Endothelial cell (in vitro differentiated cells): ENCODE measurements around the gene TLR1. TPM values are rescaled to one million over a fixed set of nuclear protein-coding genes. Genes with fewer than 3 reads are reported as not detected.

Experiments
- DNase-seq: peaks from one replicate; pipeline ENCODE4 v3.0.0; 2021; ENCODE audit warnings: low spot score
- H3K27ac Mint-ChIP-seq: one replicate; pipeline ENCODE4 v1.8.0; 2021; ENCODE audit warnings: mixed read lengths, inconsistent platforms; ENCODE audit not compliant: unreplicated experiment
- H3K27me3 Mint-ChIP-seq: one replicate; pipeline ENCODE4 v1.8.0; 2021; ENCODE audit warnings: mild to moderate bottlenecking, moderate library complexity, mixed read lengths, inconsistent platforms; ENCODE audit not compliant: unreplicated experiment
- H3K36me3 Mint-ChIP-seq: one replicate; pipeline ENCODE4 v1.8.0; 2021; ENCODE audit warnings: mild to moderate bottlenecking, low read depth, mixed read lengths, inconsistent platforms; ENCODE audit not compliant: unreplicated experiment
- H3K4me1 Mint-ChIP-seq: one replicate; pipeline ENCODE4 v1.8.0; 2021; ENCODE audit warnings: mild to moderate bottlenecking, mixed read lengths, inconsistent platforms; ENCODE audit not compliant: unreplicated experiment
- H3K4me3 Mint-ChIP-seq: one replicate; pipeline ENCODE4 v1.8.0; 2021; ENCODE audit warnings: mild to moderate bottlenecking, mixed read lengths, inconsistent platforms; ENCODE audit not compliant: unreplicated experiment
- H3K9me3 Mint-ChIP-seq: one replicate; pipeline ENCODE4 v1.8.0; 2021; ENCODE audit warnings: mixed read lengths, inconsistent platforms; ENCODE audit not compliant: unreplicated experiment
- total RNA-seq: library from RNA; stranded (reverse); fragmentation: NEBNext Ultra II Directional; extraction: Animal tissue kit (Norgen Biotek cat#: 25700); gene quantifications from one replicate; pipeline ENCODE4 v1.2.1, GENCODE V29; 2021; ENCODE audit not compliant: unreplicated experiment
- TF ChIP-seq, protein P1 (sequence below): fragments of 200-600 bp; sonication (generic); IDR thresholded peaks from one replicate; pipeline ENCODE4 v1.5.0; 2021; ENCODE audit warnings: antibody characterized with exemption; ENCODE audit not compliant: unreplicated experiment

TLR1 gene
- total RNA-seq, 1 donor from 2014 or later, result 0.23 TPM

- H3K4me1 Mint-ChIP-seq, result no peaks in the 10 kb centered on the region
- H3K27me3 Mint-ChIP-seq, result no peaks in the 10 kb centered on the region
- no peak overlapping the region for H3K27ac Mint-ChIP-seq
- no peak overlapping the region for H3K4me3 Mint-ChIP-seq
- TF ChIP-seq, protein P1, sequence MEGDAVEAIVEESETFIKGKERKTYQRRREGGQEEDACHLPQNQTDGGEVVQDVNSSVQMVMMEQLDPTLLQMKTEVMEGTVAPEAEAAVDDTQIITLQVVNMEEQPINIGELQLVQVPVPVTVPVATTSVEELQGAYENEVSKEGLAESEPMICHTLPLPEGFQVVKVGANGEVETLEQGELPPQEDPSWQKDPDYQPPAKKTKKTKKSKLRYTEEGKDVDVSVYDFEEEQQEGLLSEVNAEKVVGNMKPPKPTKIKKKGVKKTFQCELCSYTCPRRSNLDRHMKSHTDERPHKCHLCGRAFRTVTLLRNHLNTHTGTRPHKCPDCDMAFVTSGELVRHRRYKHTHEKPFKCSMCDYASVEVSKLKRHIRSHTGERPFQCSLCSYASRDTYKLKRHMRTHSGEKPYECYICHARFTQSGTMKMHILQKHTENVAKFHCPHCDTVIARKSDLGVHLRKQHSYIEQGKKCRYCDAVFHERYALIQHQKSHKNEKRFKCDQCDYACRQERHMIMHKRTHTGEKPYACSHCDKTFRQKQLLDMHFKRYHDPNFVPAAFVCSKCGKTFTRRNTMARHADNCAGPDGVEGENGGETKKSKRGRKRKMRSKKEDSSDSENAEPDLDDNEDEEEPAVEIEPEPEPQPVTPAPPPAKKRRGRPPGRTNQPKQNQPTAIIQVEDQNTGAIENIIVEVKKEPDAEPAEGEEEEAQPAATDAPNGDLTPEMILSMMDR, result no peak
- H3K36me3 Mint-ChIP-seq, result peaks cover 10% of the 10 kb centered on the region
- no peak for DNase-seq
- peaks cover 12% of the 10 kb centered on the region for H3K9me3 Mint-ChIP-seq
Observed at GRCh38 chr4:38805530-38806145, 1.0 kb upstream of the TLR1 start.

GRCh38 chr4:38803833-38804653 is 548 bp downstream of the TLR1 start:
- no peak for DNase-seq
- no peak overlapping the region for H3K4me3 Mint-ChIP-seq
- TF ChIP-seq, protein P1, result no peak
- no peaks in the 10 kb centered on the region for H3K4me1 Mint-ChIP-seq
- peaks cover 12% of the 10 kb centered on the region for H3K9me3 Mint-ChIP-seq
- H3K36me3 Mint-ChIP-seq, result peaks cover 10% of the 10 kb centered on the region
- H3K27ac Mint-ChIP-seq, result no peak overlapping the region
- no peaks in the 10 kb centered on the region for H3K27me3 Mint-ChIP-seq

GRCh38 chr4:38802561-38803355 is 1.8 kb downstream of the TLR1 start:
- H3K4me3 Mint-ChIP-seq, result no peak overlapping the region
- H3K27me3 Mint-ChIP-seq, result no peaks in the 10 kb centered on the region
- DNase-seq, result no peak
- no peak overlapping the region for H3K27ac Mint-ChIP-seq
- H3K36me3 Mint-ChIP-seq, result peaks cover 10% of the 10 kb centered on the region
- no peaks in the 10 kb centered on the region for H3K4me1 Mint-ChIP-seq
- TF ChIP-seq, protein P1, result no peak
- peaks cover 12% of the 10 kb centered on the region for H3K9me3 Mint-ChIP-seq

DNA sequence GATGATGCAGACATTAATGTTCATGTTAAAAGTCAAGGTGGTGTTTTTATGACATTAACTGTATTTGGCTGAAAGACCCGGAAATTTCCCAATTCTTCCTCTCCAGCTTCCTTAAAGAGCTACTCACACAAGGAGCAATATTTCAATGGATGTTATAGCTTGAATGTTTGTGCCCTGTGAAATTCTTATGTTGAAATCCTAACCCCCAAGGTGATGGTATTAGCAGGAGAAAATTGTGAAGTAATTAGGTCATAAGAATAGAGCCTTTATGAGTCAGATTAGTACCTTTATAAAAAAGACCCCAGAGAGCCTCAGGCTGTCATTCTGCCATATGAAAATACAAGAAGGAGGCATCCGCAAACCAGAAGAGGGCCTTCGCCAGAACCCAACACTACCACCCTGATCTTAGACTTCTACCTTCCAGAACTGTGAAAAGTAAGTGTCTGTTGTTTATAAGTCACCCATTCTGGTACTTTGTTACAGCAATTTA is 3.6 kb downstream of the TLR1 start:
- Mint-ChIP-seq H3K4me3 (no peak overlapping the region), H3K36me3 (peaks cover 10% of the 10 kb centered on the region)

More for the DNA sequence above, 3.6 kb downstream of the TLR1 start:
- no peaks in the 10 kb centered on the region for H3K27me3 Mint-ChIP-seq
- H3K4me1 Mint-ChIP-seq, result no peaks in the 10 kb centered on the region
- H3K9me3 Mint-ChIP-seq, result peaks cover 12% of the 10 kb centered on the region
- H3K27ac Mint-ChIP-seq, result no peak overlapping the region
- TF ChIP-seq, protein P1, result no peak
- no peak for DNase-seq
